DOHH2 (cell line): ENCODE measurements around the gene ZNF778.

Source experiments
- H3F3A ChIP-seq: fragments of 200-600 bp; sonication (generic), shearing (Covaris generic); 2 replicates; pipeline ENCODE4 v1.6.0; 2016; ENCODE audit warnings: antibody characterized with exemption, mild to moderate bottlenecking; ENCODE audit not compliant: control insufficient read depth, insufficient read depth
- H3K27ac ChIP-seq: fragments of 200-600 bp; sonication (generic); 2 replicates; pipeline ENCODE4 v1.5.1; 2014; ENCODE audit warnings: low read depth, mild to moderate bottlenecking, low read length, moderate library complexity
- H3K27me3 ChIP-seq: fragments of 200-600 bp; sonication (generic); 2 replicates; pipeline ENCODE4 v1.6.1; 2014; ENCODE audit warnings: mild to moderate bottlenecking, low read length, mixed read lengths; ENCODE audit not compliant: control insufficient read depth
- H3K36me3 ChIP-seq: fragments of 200-600 bp; sonication (generic); 2 replicates; pipeline ENCODE4 v1.6.1; 2014; ENCODE audit warnings: mild to moderate bottlenecking, low read length, moderate library complexity, mixed read lengths; ENCODE audit not compliant: control insufficient read depth
- H3K4me1 ChIP-seq: fragments of 200-600 bp; sonication (generic); 2 replicates; pipeline ENCODE4 v1.6.1; 2014; ENCODE audit warnings: mild to moderate bottlenecking, low read length, mixed read lengths; ENCODE audit not compliant: control insufficient read depth
- H3K4me2 ChIP-seq: fragments of 200-600 bp; sonication (generic); 2 replicates; pipeline ENCODE4 v1.6.0; 2014; ENCODE audit warnings: mild to moderate bottlenecking, low read length, moderate library complexity
- H3K4me3 ChIP-seq: fragments of 200-600 bp; sonication (generic); 2 replicates; pipeline ENCODE4 v1.5.1; 2014; ENCODE audit warnings: mild to moderate bottlenecking, low read length, mixed read lengths
- H3K79me2 ChIP-seq: fragments of 200-600 bp; sonication (generic); 2 replicates; pipeline ENCODE4 v1.6.1; 2014; ENCODE audit warnings: mild to moderate bottlenecking, low read length, mixed read lengths; ENCODE audit not compliant: control insufficient read depth
- H3K9me2 ChIP-seq: fragments of 200-600 bp; sonication (generic); replicated peaks from 2 replicates; pipeline ENCODE4 v1.6.1; 2014; ENCODE audit warnings: mild to moderate bottlenecking, low read length, mixed read lengths; ENCODE audit not compliant: control insufficient read depth
- H3K9me3 ChIP-seq: fragments of 200-600 bp; sonication (generic); 2 replicates; pipeline ENCODE4 v1.6.1; 2014; ENCODE audit warnings: antibody characterized with exemption, low read length, mixed read lengths; ENCODE audit not compliant: control insufficient read depth, insufficient read depth
- H4K20me1 ChIP-seq: fragments of 200-600 bp; sonication (generic); 2 replicates; pipeline ENCODE4 v1.6.0; 2014; ENCODE audit warnings: low read depth, mild to moderate bottlenecking, antibody characterized with exemption, low read length, moderate library complexity; ENCODE audit not compliant: control insufficient read depth, insufficient read depth
- EZH2phosphoT487 ChIP-seq: fragments of 200-600 bp; sonication (generic); IDR thresholded peaks from 2 replicates; pipeline ENCODE4 v1.6.1; 2017; ENCODE audit warnings: borderline replicate concordance, mild to moderate bottlenecking, antibody characterized with exemption, low read length, moderate library complexity, mixed read lengths
- TF ChIP-seq, protein P1 (sequence below): fragments of 200-600 bp; sonication (generic); IDR thresholded peaks from one replicate; pipeline ENCODE4 v1.5.1; 2014; ENCODE audit warnings: antibody characterized with exemption, mild to moderate bottlenecking, low read depth, low read length; ENCODE audit not compliant: poor library complexity, severe bottlenecking

The ZNF778 gene

DNA sequence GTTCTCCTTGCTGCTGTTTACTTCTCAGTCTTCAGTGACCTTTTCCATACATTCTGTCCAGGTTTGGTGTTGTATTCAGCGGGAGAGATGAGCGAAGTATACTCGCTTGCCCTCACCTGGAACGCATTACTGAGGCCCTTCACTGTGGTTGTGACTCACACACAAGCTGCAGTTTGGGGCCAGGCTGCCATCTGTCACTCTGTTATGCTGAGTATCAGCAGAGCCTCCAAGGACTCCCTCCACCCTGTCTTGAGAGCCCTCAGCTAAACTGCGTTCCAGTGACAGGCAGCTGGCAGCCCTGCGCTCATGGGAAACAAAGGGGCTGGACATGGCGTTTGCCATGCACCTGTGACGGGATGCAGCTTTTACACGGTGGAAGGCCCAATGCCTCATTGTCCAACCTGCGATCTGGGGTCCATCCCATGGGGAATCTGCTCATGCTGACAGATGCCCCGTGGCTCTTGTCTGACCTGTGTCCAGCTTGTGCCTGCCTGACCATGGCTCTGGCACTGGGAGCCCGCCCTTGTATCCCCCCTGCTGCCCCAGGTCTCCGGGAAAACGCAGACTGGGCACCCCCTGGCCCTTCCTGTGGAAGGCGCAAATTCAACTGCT is 6.5 kb upstream of the ZNF778 start:
- Histone ChIP-seq H3K4me1 (peaks cover 11% of the 10 kb centered on the region), H3K9me3 (no peaks in the 10 kb centered on the region), H3K36me3 (no peaks in the 10 kb centered on the region), H4K20me1 (no peaks in the 10 kb centered on the region), H3F3A (peaks cover 7% of the 10 kb centered on the region; the same call in 1 of the 2 replicates), H3K4me3 (no peak overlapping the region), H3K27me3 (peaks cover 11% of the 10 kb centered on the region; the same call in 1 of the 2 replicates), H3K79me2 (no peaks in the 10 kb centered on the region), H3K4me2 (no peak overlapping the region), H3K9me2 (no peaks in the 10 kb centered on the region), H3K27ac (no peak overlapping the region)
- no peak for TF ChIP-seq EZH2phosphoT487
- TF ChIP-seq, protein P1, sequence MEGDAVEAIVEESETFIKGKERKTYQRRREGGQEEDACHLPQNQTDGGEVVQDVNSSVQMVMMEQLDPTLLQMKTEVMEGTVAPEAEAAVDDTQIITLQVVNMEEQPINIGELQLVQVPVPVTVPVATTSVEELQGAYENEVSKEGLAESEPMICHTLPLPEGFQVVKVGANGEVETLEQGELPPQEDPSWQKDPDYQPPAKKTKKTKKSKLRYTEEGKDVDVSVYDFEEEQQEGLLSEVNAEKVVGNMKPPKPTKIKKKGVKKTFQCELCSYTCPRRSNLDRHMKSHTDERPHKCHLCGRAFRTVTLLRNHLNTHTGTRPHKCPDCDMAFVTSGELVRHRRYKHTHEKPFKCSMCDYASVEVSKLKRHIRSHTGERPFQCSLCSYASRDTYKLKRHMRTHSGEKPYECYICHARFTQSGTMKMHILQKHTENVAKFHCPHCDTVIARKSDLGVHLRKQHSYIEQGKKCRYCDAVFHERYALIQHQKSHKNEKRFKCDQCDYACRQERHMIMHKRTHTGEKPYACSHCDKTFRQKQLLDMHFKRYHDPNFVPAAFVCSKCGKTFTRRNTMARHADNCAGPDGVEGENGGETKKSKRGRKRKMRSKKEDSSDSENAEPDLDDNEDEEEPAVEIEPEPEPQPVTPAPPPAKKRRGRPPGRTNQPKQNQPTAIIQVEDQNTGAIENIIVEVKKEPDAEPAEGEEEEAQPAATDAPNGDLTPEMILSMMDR = no peak

DNA sequence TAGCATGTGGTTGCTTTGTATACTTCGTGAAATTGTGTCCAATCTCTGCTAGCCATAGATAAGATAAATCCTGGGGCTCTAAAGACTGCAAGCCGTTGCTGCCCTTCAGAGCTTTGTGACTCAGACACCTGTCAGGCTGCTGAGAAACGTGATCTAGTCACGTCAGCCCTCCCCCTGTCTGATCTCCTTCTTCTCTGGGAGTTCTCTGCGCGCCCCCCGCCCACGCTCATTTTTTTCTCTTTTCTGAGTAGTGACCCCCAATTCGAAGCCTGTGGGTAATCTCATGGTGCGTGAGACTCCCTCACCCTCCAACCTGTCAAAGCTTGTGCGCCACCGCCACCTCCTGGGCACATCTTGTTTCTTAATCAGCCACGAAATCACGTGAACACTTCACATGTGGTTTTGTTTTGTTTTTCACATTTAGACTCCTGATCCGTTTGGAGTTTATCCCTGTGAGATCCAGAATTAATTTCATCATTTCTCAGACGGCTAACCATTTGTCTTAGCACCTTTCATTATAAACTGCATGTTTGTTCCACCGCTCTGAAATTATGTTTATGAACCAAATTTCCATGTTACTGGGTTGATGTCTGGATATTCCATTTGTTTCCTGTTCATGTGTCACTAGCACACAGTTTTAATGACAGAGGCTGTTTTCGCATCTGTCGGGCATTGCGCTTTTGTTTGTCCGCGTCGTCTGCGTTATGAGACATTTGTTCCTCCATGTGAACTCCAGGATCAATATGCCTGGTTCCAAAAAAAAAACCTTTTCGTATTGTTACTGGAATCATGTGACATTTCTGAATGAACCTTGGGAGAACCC is 977 bp upstream of the ZNF778 start:
- Histone ChIP-seq H4K20me1 (no peaks in the 10 kb centered on the region), H3K4me2 (peak overlapping the region; percentile 95), H3K36me3 (no peaks in the 10 kb centered on the region), H3K4me3 (peak overlapping the region; percentile 92), H3F3A (peaks cover 11% of the 10 kb centered on the region), H3K4me1 (peaks cover 9% of the 10 kb centered on the region), H3K27ac (peak overlapping the region; percentile 64), H3K79me2 (peaks cover 6% of the 10 kb centered on the region), H3K27me3 (no peaks in the 10 kb centered on the region), H3K9me3 (no peaks in the 10 kb centered on the region), H3K9me2 (no peaks in the 10 kb centered on the region)
- TF ChIP-seq, protein P1 = peak; percentile 86
- TF ChIP-seq EZH2phosphoT487 = no peak

DNA sequence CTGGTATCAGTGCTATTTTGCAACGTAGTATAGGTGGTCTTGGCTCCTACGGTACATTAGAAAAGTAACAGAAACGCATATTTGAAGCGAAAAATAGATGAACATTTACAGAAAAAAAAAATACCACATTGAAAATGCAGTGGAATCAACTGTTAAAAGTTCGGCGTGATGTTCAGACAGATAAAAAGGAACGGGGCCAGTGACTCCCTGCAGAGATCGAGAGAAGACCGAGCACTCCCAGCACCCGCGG is 440 bp upstream of the ZNF778 start:
- peaks cover 6% of the 10 kb centered on the region for H3K79me2 ChIP-seq
- no peaks in the 10 kb centered on the region for H3K9me3 ChIP-seq
- peaks cover 11% of the 10 kb centered on the region for H3F3A ChIP-seq
- TF ChIP-seq, protein P1 = no peak
- TF ChIP-seq EZH2phosphoT487 = no peak
- H3K27me3 ChIP-seq = no peaks in the 10 kb centered on the region
- H3K27ac ChIP-seq = peak overlapping the region; percentile 64
- peak overlapping the region; percentile 92 for H3K4me3 ChIP-seq
- H3K4me2 ChIP-seq = peak overlapping the region; percentile 95
- no peaks in the 10 kb centered on the region; the same call in 1 of the 2 replicates for H3K36me3 ChIP-seq
- H3K4me1 ChIP-seq = peaks cover 9% of the 10 kb centered on the region
- H4K20me1 ChIP-seq = no peaks in the 10 kb centered on the region
- H3K9me2 ChIP-seq = no peaks in the 10 kb centered on the region
